Neural progenitor cell (in vitro differentiated cells): ENCODE measurements around the gene SPDYE6.
"Not testable (repeated sequence)": the region's sequence is repeated elsewhere in the genome, so short reads cannot be mapped to it uniquely, and the experiment has no call there.

ENCODE experiments used
- EZH2 ChIP-seq: fragments of 200-600 bp; sonication (generic); IDR thresholded peaks from 2 replicates; pipeline ENCODE4 v1.6.1; 2017; ENCODE audit warnings: antibody characterized with exemption, mild to moderate bottlenecking, moderate library complexity
- TF ChIP-seq, protein P1 (sequence below): fragments of 200-600 bp; sonication (generic); IDR thresholded peaks from 2 replicates; pipeline ENCODE4 v1.5.1; 2017; ENCODE audit warnings: antibody characterized with exemption, mild to moderate bottlenecking

DNA sequence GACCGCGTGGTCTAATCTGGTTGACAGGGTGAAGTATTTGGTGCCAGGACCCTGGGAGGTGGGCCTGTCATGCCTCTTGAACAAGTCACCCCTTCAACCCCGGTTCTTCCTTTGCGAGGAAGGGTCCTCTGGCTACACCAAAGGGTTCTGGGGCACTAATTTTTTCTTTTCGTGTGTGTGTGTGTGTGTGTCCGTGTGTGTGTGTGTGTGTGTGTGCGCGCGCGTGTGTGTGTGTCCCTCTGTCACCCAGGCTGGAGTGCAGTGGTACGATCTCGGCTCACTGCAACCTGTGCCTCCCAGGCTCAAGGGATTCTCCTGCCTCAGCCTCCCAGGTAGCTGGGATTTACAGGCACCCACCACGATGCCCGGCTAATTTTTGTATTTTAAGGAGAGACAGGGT lies 54.9 kb downstream of the SPDYE6 start:
- TF ChIP-seq EZH2: not testable (repeated sequence)
- TF ChIP-seq, protein P1, sequence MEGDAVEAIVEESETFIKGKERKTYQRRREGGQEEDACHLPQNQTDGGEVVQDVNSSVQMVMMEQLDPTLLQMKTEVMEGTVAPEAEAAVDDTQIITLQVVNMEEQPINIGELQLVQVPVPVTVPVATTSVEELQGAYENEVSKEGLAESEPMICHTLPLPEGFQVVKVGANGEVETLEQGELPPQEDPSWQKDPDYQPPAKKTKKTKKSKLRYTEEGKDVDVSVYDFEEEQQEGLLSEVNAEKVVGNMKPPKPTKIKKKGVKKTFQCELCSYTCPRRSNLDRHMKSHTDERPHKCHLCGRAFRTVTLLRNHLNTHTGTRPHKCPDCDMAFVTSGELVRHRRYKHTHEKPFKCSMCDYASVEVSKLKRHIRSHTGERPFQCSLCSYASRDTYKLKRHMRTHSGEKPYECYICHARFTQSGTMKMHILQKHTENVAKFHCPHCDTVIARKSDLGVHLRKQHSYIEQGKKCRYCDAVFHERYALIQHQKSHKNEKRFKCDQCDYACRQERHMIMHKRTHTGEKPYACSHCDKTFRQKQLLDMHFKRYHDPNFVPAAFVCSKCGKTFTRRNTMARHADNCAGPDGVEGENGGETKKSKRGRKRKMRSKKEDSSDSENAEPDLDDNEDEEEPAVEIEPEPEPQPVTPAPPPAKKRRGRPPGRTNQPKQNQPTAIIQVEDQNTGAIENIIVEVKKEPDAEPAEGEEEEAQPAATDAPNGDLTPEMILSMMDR: not testable (repeated sequence)
